MM.1S (cell line): Measurements from ENCODE around the gene DVL2.

Source experiments
- CTCF ChIP-seq: fragments of 300-600 bp; sonication (generic); IDR thresholded peaks from 2 replicates; pipeline ENCODE4 v1.5.1; 2016; ENCODE audit warnings: antibody characterized with exemption, low read length, mixed read lengths
- EZH2 ChIP-seq: fragments of 300-600 bp; sonication (generic); optimal IDR thresholded peaks from 2 replicates; pipeline ENCODE3; 2017; ENCODE audit warnings: low read depth, mild to moderate bottlenecking, antibody characterized with exemption, low read length, mixed read lengths
- EZH2phosphoT487 ChIP-seq: fragments of 300-600 bp; sonication (generic); IDR thresholded peaks from 2 replicates; pipeline ENCODE4 v1.6.1; 2018; ENCODE audit warnings: antibody characterized with exemption, low read length

GRCh38 chr17:7238420-7239090 lies 4.2 kb upstream of the DVL2 start:
- TF ChIP-seq CTCF (no peak), EZH2 (no peak), EZH2phosphoT487 (no peak)
